ENCODE data around the gene APC2.
"Not testable (repeated sequence)": the region's sequence is repeated elsewhere in the genome, so short reads cannot be mapped to it uniquely, and the experiment has no call there.

The APC2 gene

DNA sequence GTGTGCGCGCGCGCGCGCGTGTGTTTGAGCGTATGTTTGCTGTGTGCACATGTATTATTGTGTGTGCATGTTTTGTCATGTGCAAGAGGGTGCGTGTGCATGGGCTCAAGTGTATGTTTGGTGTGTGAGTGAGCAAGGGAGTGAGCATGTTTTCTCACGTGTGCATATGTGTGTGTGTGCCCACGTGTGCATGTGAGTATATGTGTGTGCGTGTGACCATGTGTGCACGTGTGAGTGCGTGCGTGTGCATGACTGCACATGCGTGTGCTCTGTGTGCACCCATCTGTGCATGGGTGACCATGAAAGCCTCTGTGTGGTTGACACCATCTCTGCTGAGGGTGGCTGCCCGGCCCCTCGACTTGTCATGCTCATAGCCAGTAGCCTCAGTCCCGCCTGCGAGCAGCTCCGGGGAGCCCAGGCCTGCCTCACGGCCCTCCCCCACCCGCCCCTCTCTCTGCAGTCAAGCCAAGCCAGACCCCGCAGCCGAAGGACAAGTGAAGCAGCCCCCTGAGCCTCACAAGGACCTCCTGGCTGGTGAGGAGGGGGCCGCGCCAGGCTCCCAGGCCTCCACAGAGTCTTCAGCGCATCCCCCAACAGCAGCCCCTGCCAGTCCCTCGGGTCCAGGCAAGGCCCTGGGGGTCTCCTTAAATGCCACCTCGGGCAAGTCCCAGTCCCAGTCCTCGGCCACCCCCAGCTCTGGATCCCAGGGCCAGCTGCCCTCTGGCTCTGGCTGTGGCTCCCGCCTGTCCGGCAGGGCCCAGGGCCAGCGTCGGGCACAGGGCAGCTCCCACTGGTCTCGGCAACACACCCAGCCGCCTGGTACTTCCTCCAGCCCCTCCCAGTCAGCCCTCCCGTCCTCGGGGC, 47.0 kb downstream of the APC2 start:
- no peaks in the 10 kb centered on the region; the same call in 1 of the 2 replicates for H3K9me3 ChIP-seq (ENCODE audit: control insufficient read depth, insufficient read depth, low read length)
- no peak overlapping the region for H3K9ac ChIP-seq (ENCODE audit: low read depth, low read length)
- H3K27ac ChIP-seq (ENCODE audit: low read depth, low read length): no peak overlapping the region
- H3K4me1 ChIP-seq (ENCODE audit: control insufficient read depth, insufficient read depth, low read length): no peaks in the 10 kb centered on the region
- H3K36me3 ChIP-seq (ENCODE audit: control insufficient read depth, insufficient read depth, low read length): no peaks in the 10 kb centered on the region
- H3K4me3 ChIP-seq (ENCODE audit: low read depth, low read length): no peak overlapping the region
- peaks cover 2% of the 10 kb centered on the region for H3K27me3 ChIP-seq (ENCODE audit: control insufficient read depth, insufficient read depth, low read length)

DNA sequence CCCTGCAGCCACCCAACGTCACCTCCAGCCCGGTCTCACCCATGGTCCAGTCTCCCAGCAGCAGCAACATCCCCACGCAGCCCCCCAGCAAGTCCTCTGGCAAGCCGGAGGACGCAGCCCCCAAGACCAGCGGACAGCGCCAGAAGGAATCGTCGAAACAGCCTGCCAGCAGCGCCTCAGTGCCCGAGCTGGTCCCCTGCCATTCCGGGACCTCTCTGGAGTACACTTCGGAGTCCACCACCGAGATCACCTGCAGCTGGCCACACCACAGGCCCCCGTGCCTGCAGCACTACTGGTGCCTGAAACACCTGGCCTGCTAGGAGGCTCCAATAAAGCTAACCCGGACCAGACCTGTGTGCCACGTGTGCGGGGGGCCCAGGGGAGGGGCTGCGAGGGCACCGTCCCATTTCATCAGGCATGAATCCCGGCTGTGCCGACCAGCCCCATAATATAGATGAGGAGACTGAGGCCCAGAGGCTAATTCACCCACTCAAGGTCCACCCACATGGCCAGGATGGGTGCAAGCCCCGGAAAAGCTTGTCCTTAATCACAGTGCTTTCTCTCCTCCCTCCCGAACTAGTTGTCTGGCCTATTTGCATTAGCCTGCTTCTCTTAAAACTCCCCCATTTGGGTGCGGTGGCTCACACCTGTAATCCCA, 47.8 kb downstream of the APC2 start:
- peaks cover 2% of the 10 kb centered on the region; the same call in 1 of the 2 replicates for H3K27me3 ChIP-seq (ENCODE audit: control insufficient read depth, insufficient read depth, low read length)
- H3K9me3 ChIP-seq (ENCODE audit: control insufficient read depth, insufficient read depth, low read length): no peaks in the 10 kb centered on the region; the same call in 1 of the 2 replicates
- H3K4me1 ChIP-seq (ENCODE audit: control insufficient read depth, insufficient read depth, low read length): no peaks in the 10 kb centered on the region
- no peaks in the 10 kb centered on the region for H3K36me3 ChIP-seq (ENCODE audit: control insufficient read depth, insufficient read depth, low read length)
- no peak overlapping the region for H3K4me3 ChIP-seq (ENCODE audit: low read depth, low read length)
- H3K27ac ChIP-seq (ENCODE audit: low read depth, low read length): no peak overlapping the region
- H3K9ac ChIP-seq (ENCODE audit: low read depth, low read length): no peak overlapping the region

DNA sequence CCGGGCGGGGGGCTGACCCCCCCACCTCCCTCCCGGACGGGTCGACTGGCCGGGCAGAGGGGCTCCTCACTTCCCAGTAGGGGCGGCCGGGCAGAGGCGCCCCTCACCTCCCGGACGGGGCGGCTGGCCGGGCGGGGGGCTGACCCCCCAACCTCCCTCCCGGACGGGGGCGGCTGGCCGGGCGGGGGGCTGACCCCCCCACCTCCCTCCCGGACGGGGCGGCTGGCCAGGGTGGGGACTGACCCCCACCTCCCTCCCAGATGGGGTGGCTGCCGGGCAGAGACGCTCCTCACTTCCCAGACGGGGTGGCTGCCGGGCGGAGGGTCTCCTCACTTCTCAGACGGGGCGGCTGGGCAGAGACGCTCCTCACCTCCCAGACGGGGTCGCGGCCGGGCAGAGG, 49.3 kb downstream of the APC2 start:
- not testable (repeated sequence) for H3K4me3 ChIP-seq (ENCODE audit: low read depth, low read length); H3K9me3 ChIP-seq (ENCODE audit: control insufficient read depth, insufficient read depth, low read length); H3K9ac ChIP-seq (ENCODE audit: low read depth, low read length); H3K27ac ChIP-seq (ENCODE audit: low read depth, low read length); H3K4me1 ChIP-seq (ENCODE audit: control insufficient read depth, insufficient read depth, low read length); H3K36me3 ChIP-seq (ENCODE audit: control insufficient read depth, insufficient read depth, low read length)
- H3K27me3 ChIP-seq (ENCODE audit: control insufficient read depth, insufficient read depth, low read length): peaks cover 16% of the 10 kb centered on the region

DNA sequence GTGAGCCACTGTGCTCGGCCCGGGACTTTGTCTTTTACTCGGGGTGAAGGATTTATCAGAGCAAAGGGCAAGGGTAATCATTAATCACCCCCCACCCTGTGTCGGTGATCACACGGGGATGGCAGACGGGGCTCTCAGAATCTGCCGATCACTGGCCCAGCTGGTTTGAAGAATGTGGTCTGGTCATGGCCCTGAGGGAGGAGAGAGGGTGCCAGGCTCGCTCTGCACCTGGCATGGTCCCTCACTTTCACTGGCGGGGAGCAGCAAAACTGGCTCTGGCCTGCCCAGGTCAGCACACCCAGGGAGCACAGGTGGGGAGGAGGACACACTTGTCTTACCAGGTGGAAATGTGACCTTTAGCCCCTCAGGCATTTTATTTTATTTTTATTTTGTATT, 51.3 kb downstream of the APC2 start:
- Histone ChIP-seq H3K36me3 (ENCODE audit: control insufficient read depth, insufficient read depth, low read length) (no peaks in the 10 kb centered on the region), H3K4me1 (ENCODE audit: control insufficient read depth, insufficient read depth, low read length) (peaks cover 3% of the 10 kb centered on the region; the same call in 1 of the 2 replicates), H3K9me3 (ENCODE audit: control insufficient read depth, insufficient read depth, low read length) (no peaks in the 10 kb centered on the region; the same call in 1 of the 2 replicates), H3K9ac (ENCODE audit: low read depth, low read length) (no peak overlapping the region), H3K27ac (ENCODE audit: low read depth, low read length) (no peak overlapping the region), H3K27me3 (ENCODE audit: control insufficient read depth, insufficient read depth, low read length) (peaks cover 18% of the 10 kb centered on the region), H3K4me3 (ENCODE audit: low read depth, low read length) (no peak overlapping the region)

DNA sequence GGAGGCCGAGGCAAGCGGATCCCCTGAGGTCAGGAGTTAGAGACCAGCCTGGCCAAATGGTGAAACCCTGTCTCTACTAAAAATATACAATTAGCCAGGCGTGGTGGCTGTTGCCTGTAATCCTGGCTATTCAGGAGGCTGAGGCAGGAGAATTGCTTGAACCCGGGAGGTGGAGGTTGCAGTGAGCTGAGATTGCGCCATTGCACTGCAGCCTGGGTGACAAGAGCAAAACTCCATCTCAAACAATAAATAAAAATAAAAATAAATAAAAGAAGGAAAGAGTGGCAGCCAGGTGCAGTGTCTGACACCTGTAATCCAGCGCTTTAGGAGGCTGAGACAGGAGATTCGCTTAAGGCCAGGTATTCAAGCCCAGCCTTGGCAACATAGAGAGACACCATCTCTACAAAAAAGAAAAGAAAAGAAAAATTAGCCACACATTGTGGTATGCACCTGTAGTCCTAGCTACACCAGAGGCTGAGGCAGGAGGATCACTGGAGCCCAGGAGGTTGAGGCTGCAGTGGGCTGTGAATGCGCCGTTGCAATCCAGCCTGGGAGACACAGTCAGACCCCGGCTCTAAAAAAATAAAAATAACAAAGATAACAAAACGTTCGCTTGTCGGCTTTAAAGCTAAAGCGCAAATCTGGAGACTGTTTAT, 52.6 kb downstream of the APC2 start:
- Histone ChIP-seq H3K27ac (ENCODE audit: low read depth, low read length) (no peak overlapping the region), H3K36me3 (ENCODE audit: control insufficient read depth, insufficient read depth, low read length) (no peaks in the 10 kb centered on the region), H3K4me3 (ENCODE audit: low read depth, low read length) (no peak overlapping the region), H3K9me3 (ENCODE audit: control insufficient read depth, insufficient read depth, low read length) (no peaks in the 10 kb centered on the region; the same call in 1 of the 2 replicates), H3K9ac (ENCODE audit: low read depth, low read length) (no peak overlapping the region), H3K4me1 (ENCODE audit: control insufficient read depth, insufficient read depth, low read length) (peaks cover 3% of the 10 kb centered on the region; the same call in 1 of the 2 replicates), H3K27me3 (ENCODE audit: control insufficient read depth, insufficient read depth, low read length) (peaks cover 18% of the 10 kb centered on the region)

DNA sequence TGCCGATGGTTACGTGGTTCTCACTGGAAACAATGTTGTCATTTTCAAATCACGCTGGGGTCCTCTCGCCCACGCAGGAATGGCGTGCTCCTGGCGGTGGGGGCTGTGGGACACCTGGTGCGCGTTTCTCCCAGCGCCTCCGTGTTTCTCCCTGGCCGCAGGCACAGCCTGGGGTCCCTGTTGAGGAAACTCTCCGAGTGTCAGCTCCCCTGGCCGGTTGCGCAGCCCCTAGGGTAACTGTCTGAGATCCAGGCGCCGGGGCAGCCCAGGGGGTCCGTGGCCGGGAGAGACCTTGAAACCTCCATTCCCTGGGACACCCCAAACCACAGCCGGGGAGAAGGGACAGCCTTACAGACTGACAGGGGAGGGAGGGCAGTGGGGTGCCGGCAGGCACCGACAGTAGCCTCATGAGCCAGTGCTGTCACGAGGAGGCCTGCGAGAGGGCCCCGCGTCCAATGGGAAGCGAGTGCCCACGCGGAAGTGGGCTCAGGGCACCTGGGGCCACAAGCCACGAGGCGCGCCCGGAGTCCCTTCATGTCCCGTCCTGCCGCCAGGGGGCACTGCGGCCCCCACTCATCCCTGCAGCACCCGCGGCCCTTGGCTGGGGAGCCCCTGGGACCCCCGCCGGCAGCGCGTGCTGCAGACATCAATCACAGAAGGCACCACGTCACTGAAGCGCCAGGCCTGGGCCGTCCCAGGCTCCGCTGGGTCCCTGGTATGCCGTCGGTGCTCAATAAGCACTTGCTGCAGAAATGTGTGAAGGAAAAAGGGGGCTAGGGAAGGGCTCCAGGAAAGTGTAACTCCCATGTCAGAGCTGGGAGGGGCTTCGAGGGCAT, 53.4 kb downstream of the APC2 start:
- H3K4me3 ChIP-seq (ENCODE audit: low read depth, low read length): peak overlapping the region; percentile 45
- H3K27me3 ChIP-seq (ENCODE audit: control insufficient read depth, insufficient read depth, low read length): peaks cover 18% of the 10 kb centered on the region
- H3K9ac ChIP-seq (ENCODE audit: low read depth, low read length): 0 out of 2 replicates have a peak overlapping the region, but pooled peaks have one; percentile 25
- H3K9me3 ChIP-seq (ENCODE audit: control insufficient read depth, insufficient read depth, low read length): no peaks in the 10 kb centered on the region; the same call in 1 of the 2 replicates
- H3K36me3 ChIP-seq (ENCODE audit: control insufficient read depth, insufficient read depth, low read length): no peaks in the 10 kb centered on the region
- no peak overlapping the region for H3K27ac ChIP-seq (ENCODE audit: low read depth, low read length)
- H3K4me1 ChIP-seq (ENCODE audit: control insufficient read depth, insufficient read depth, low read length): peaks cover 3% of the 10 kb centered on the region; the same call in 1 of the 2 replicates

DNA sequence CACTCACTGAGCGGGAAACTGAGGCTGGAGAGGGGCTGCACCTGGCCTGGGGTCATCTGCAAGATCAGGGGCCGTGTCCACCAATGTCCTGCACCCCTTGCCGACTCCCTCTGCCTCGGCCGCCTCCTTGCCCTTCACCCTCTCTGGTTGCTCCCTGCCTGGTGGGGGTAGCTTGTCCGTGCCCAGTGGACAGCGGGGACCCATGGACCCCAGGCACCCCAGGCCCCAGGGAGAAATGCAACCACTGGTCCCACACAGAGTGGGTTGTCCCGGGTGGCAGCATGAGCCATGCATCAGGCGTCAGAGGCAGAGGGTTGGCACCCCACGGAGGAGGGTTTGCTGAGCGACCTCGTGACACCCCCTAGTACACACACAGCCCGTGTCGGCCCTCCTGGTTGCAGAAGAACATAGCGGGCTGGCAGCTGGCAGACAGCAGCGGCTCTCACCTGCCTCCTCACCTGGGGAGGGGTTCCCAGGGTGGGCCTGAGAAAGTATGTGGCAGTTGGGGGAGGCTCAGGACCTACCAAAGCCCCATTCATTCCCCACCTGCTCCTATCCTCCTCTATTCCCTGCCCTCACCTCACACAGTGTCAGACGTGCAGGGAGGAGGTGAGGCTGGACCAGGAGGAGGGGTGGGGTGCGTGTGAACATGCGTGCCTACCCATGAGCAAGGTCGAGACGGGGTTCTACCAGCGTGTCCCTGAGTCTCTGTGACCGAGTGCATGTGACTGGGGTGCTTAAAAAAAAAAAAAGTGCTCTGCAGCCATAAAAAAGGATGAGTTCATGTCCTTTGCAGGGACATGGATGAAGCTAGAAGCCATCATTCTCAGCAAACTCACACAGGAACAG, 54.2 kb downstream of the APC2 start:
- Histone ChIP-seq H3K4me3 (ENCODE audit: low read depth, low read length) (peak overlapping the region; percentile 45), H3K4me1 (ENCODE audit: control insufficient read depth, insufficient read depth, low read length) (peaks cover 3% of the 10 kb centered on the region; the same call in 1 of the 2 replicates), H3K27me3 (ENCODE audit: control insufficient read depth, insufficient read depth, low read length) (peaks cover 18% of the 10 kb centered on the region), H3K9ac (ENCODE audit: low read depth, low read length) (0 out of 2 replicates have a peak overlapping the region, but pooled peaks have one; percentile 25), H3K9me3 (ENCODE audit: control insufficient read depth, insufficient read depth, low read length) (no peaks in the 10 kb centered on the region; the same call in 1 of the 2 replicates), H3K27ac (ENCODE audit: low read depth, low read length) (no peak overlapping the region), H3K36me3 (ENCODE audit: control insufficient read depth, insufficient read depth, low read length) (no peaks in the 10 kb centered on the region)

DNA sequence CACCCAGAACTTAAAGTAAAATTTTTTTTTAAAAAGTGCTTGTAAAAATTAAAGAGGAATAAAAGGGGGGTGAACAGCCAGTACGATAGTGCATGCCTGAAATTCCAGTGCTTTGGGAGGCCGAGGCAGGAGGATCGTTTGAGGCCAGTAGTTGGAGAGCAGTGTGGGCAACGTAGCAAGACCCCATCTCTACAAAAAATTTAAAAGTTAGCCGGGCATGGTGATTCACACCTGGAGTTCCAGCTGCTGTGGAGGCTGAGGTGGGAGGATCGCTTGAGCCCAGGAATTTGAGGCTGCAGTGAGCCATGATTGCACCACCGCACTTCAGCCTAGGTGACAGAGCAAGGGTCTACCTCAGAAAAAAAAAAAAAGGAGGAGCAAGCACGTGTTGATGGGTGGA, 55.1 kb downstream of the APC2 start:
- H3K9me3 ChIP-seq (ENCODE audit: control insufficient read depth, insufficient read depth, low read length): no peaks in the 10 kb centered on the region; the same call in 1 of the 2 replicates
- H3K9ac ChIP-seq (ENCODE audit: low read depth, low read length): no peak overlapping the region
- no peaks in the 10 kb centered on the region for H3K36me3 ChIP-seq (ENCODE audit: control insufficient read depth, insufficient read depth, low read length)
- H3K4me3 ChIP-seq (ENCODE audit: low read depth, low read length): no peak overlapping the region
- H3K27ac ChIP-seq (ENCODE audit: low read depth, low read length): no peak overlapping the region
- peaks cover 3% of the 10 kb centered on the region; the same call in 1 of the 2 replicates for H3K4me1 ChIP-seq (ENCODE audit: control insufficient read depth, insufficient read depth, low read length)
- peaks cover 18% of the 10 kb centered on the region for H3K27me3 ChIP-seq (ENCODE audit: control insufficient read depth, insufficient read depth, low read length)

DNA sequence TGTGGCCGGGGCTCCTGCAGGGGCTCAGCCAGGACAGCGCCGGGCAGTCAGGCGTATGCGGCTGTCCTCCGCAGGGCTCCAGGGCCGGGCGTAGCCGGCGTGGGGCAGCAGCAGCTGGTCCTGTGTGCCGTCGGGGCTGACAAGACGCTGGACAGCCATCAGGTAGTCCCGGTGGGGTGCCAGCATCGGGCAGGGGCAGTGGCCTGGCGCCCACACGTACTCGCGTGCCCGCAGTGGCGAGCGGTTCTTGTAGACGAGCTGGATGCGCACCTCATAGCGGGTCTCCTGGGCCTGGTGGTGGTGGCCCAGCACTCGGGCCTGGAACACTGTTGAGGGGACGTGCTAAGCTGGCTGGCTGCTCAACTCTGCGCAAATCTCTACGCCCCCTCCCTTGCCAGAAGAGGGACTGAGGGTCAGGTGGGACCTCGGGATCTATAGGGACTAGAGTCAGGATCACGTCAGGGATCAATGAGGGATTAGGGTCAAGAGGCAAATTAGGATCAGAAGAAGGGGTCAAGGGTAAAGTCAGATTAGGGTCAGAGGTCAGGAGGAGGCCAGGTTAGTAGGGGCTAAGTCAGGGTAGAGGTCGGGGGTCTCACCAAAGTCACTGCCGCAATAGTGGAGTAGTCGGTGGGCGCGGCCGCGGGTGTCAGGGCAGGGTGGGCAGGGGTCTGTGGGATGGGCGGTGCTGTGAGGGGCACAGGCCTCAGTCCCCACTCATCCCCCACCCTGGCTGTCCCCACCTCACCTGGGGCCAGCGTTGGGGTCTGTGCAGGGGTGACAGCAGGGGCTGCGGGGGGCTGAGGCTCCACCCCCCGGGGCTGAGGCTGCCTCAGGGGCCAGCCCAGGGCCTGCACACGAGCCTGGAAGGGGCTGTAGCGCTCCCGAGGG, 56.3 kb downstream of the APC2 start:
- H3K27ac ChIP-seq (ENCODE audit: low read depth, low read length): no peak overlapping the region
- H3K4me1 ChIP-seq (ENCODE audit: control insufficient read depth, insufficient read depth, low read length): peaks cover 3% of the 10 kb centered on the region; the same call in 1 of the 2 replicates
- H3K4me3 ChIP-seq (ENCODE audit: low read depth, low read length): no peak overlapping the region
- H3K9ac ChIP-seq (ENCODE audit: low read depth, low read length): no peak overlapping the region
- no peaks in the 10 kb centered on the region for H3K9me3 ChIP-seq (ENCODE audit: control insufficient read depth, insufficient read depth, low read length)
- H3K36me3 ChIP-seq (ENCODE audit: control insufficient read depth, insufficient read depth, low read length): no peaks in the 10 kb centered on the region
- peaks cover 19% of the 10 kb centered on the region for H3K27me3 ChIP-seq (ENCODE audit: control insufficient read depth, insufficient read depth, low read length)
